BJ (cell line): ENCODE data around the gene ANKRD44. TPM values are rescaled to one million over a fixed set of nuclear protein-coding genes. Genes with fewer than 3 reads are reported as not detected.
A peak's percentile ranks its signal among the peaks of the same experiment; 100 is the strongest.

ENCODE experiments used
- CTCF ChIA-PET: fragments of 350-600 bp; formaldehyde crosslinking; extraction: SDS; loops from one replicate; lab custom pipeline; 2021; ENCODE audit warnings: antibody characterized with exemption, inconsistent platforms; lab: Yijun Ruan, JAX
- POLR2A ChIA-PET: fragments of 300-600 bp; sonication (Branson Sonifier 250); formaldehyde crosslinking; extraction: SDS; loops from one replicate; lab custom pipeline; 2021; ENCODE audit warnings: antibody characterized with exemption; lab: Charles Lee
- DNase-seq: peaks from one replicate; pipeline ENCODE4 v3.0.0-alpha.2; 2011; ENCODE audit warnings: low read depth
- H3K27me3 ChIP-seq: 2 replicates; pipeline ENCODE4 v1.6.0; 2011; ENCODE audit warnings: low read length; ENCODE audit not compliant: control insufficient read depth, insufficient read depth
- H3K36me3 ChIP-seq: 2 replicates; pipeline ENCODE4 v1.5.1; 2011; ENCODE audit warnings: low read length; ENCODE audit not compliant: control insufficient read depth, insufficient read depth
- H3K4me3 ChIP-seq: 2 replicates; pipeline ENCODE4 v1.5.1; 2011; ENCODE audit warnings: low read depth, mild to moderate bottlenecking, control low read depth, low read length
- CTCF ChIP-seq: IDR thresholded peaks from 2 replicates; pipeline ENCODE4 v1.5.1; 2011; ENCODE audit warnings: low read depth, mild to moderate bottlenecking, control low read depth, inconsistent platforms, low read length, moderate library complexity; ENCODE audit not compliant: insufficient read depth
- polyA plus RNA-seq: library from polyadenylated mRNA; depleted of rRNA; stranded (reverse); fragments of >200 nt; gene quantifications from 2 replicates; pipeline ENCODE4 v1.2.3, GENCODE V29; 2011

ANKRD44 gene
- polyA plus RNA-seq, 1 experiment: 12.4 TPM

GRCh38 chr2:197092431-197092830 is 218.1 kb downstream of the ANKRD44 start:
- CTCF ChIA-PET: interaction anchor here (1.0 to 1.2 kb wide), 2 partner anchors 17 to 21 kb away, joined by 3 to 4 read pairs; no protein-coding TSS in a partner anchor
- POLR2A ChIA-PET: no interaction called here
- Histone ChIP-seq H3K27me3 (no peaks in the 10 kb centered on the region), H3K36me3 (no peaks in the 10 kb centered on the region), H3K4me3 (no peak overlapping the region)
- no peak for TF ChIP-seq CTCF
- DNase-seq: peak; percentile 47

GRCh38 chr2:197090742-197091367 is 219.7 kb downstream of the ANKRD44 start:
- Histone ChIP-seq H3K4me3 (no peak overlapping the region), H3K36me3 (no peaks in the 10 kb centered on the region), H3K27me3 (no peaks in the 10 kb centered on the region)
- ChIA-PET CTCF (interaction anchor here (1.1 to 1.6 kb wide), 3 partner anchors 12 to 22 kb away, joined by 3 to 5 read pairs (median 3); no protein-coding TSS in a partner anchor), POLR2A (no interaction called here)
- no peak for DNase-seq
- TF ChIP-seq CTCF: no peak

- no peak for DNase-seq
- no peaks in the 10 kb centered on the region for H3K27me3 ChIP-seq
- H3K4me3 ChIP-seq: no peak overlapping the region
- TF ChIP-seq CTCF: no peak
- no peaks in the 10 kb centered on the region for H3K36me3 ChIP-seq
- ChIA-PET POLR2A (no interaction called here), CTCF (no interaction called here)
Measured at GRCh38 chr2:197089655-197090054, 220.9 kb downstream of the ANKRD44 start.

DNA sequence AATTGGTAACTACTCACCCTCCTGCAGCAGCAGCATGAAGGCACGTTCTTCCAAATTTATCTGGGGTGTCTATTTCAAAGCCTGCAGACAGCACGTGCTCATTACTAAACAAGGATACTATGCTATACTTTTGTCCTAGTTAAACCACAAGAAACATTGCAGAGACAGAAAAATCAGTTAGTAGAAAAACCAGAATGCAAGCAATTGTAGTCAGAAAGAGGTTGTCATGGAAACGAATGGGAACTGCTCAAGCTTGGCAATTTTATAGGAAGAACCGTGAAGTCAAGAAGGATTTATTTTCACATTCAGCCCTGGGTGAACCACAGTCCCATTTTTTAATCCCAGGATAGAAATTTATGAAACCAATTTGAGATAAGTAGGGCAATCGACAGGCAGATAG is 221.9 kb downstream of the ANKRD44 start:
- CTCF ChIA-PET: interaction anchor here (1.6 kb wide), 1 partner anchor 102 kb away, joined by 3 read pairs; no protein-coding TSS in a partner anchor

DNA sequence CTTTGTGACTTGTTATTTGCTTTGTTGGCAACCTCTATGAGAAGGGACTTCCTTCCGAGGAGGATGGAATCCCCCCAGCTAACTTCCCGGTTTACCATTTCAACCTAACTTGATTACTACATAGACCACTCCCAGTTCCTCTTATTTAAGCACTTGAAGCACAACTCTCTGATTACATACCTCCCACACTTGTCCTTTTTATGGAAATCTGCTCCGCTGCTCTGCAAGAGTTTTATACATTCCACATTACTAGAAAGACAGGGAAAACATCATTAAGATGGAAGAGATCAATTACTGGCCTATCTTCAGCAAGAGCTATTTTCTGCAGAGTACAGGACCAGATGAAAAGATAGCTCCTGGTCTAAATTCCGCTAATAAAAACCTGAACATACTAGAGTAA is 224.1 kb downstream of the ANKRD44 start:
- ChIA-PET CTCF (interaction anchor here (0.6 kb wide), 1 partner anchor 10 kb away, joined by 4 read pairs; no protein-coding TSS in a partner anchor), POLR2A (no interaction called here)
- no peak for TF ChIP-seq CTCF
- DNase-seq: no peak
- no peaks in the 10 kb centered on the region for H3K27me3 ChIP-seq
- H3K36me3 ChIP-seq: no peaks in the 10 kb centered on the region
- H3K4me3 ChIP-seq: no peak overlapping the region

More for the DNA sequence above, 221.9 kb downstream of the ANKRD44 start:
- DNase-seq: no peak
- POLR2A ChIA-PET: no interaction called here
- Histone ChIP-seq H3K4me3 (no peak overlapping the region), H3K27me3 (no peaks in the 10 kb centered on the region), H3K36me3 (no peaks in the 10 kb centered on the region)
- TF ChIP-seq CTCF: no peak
